Ureter (tissue), 1 donor: Measurements from ENCODE around the gene BBS2. TPM values are rescaled to one million over a fixed set of nuclear protein-coding genes. Genes with fewer than 3 reads are reported as not detected.

Experiments used
- total RNA-seq: library from RNA; stranded (reverse); gene quantifications from one replicate; pipeline ENCODE4 v1.2.4, GENCODE V29; 2023
- donor health status: DM: yes; HTN: yes; CAD: no.

BBS2 gene
- total RNA-seq, 1 donor from 2014 or later, result 62.6 TPM

Other genes with a start within 250 kb of the BBS2 start
- 97.2 TPM for gene AMFR, start 94.5 kb downstream of the BBS2 start, total RNA-seq
- 128 TPM for gene NUDT21, start 68.7 kb downstream of the BBS2 start, total RNA-seq
- 44.3 TPM for gene OGFOD1, start 68.5 kb downstream of the BBS2 start, total RNA-seq
- not detected for gene MT4, start 45.0 kb upstream of the BBS2 start, total RNA-seq
- gene MT3, start 69.5 kb upstream of the BBS2 start, total RNA-seq, result 1.5 TPM
- 113 TPM for gene MT2A, start 88.6 kb upstream of the BBS2 start, total RNA-seq
- gene MT1E, start 105.8 kb upstream of the BBS2 start, total RNA-seq, result 98.7 TPM
- 18.8 TPM for gene MT1M, start 112.6 kb upstream of the BBS2 start, total RNA-seq
- 22.3 TPM for gene MT1A, start 118.6 kb upstream of the BBS2 start, total RNA-seq
- not detected for gene MT1B, start 131.9 kb upstream of the BBS2 start, total RNA-seq
- 8.7 TPM for gene MT1F, start 137.9 kb upstream of the BBS2 start, total RNA-seq
- 2.9 TPM for gene MT1G, start 148.0 kb upstream of the BBS2 start, total RNA-seq
- gene MT1H, start 149.8 kb upstream of the BBS2 start, total RNA-seq, result not detected
- 110 TPM for gene MT1X, start 162.4 kb upstream of the BBS2 start, total RNA-seq
- gene NUP93, start 210.1 kb upstream of the BBS2 start, total RNA-seq, result 69.1 TPM